Ishikawa (cell line): Measurements from ENCODE around the gene RAD54L2.

Experiments used
- CEBPB ChIP-seq: IDR thresholded peaks from 2 replicates; pipeline ENCODE4 v1.6.1; 2012
- EGR1 ChIP-seq: IDR thresholded peaks from 2 replicates; pipeline ENCODE4 v1.6.1; 2012
- EP300 ChIP-seq: IDR thresholded peaks from 2 replicates; pipeline ENCODE4 v1.6.1; 2012; ENCODE audit warnings: borderline replicate concordance
- FOXM1 ChIP-seq: IDR thresholded peaks from 2 replicates; pipeline ENCODE4 v1.6.1; 2012; ENCODE audit warnings: low read depth, borderline replicate concordance
- NFIC ChIP-seq: IDR thresholded peaks from 2 replicates; pipeline ENCODE4 v1.6.1; 2012
- RAD21 ChIP-seq: IDR thresholded peaks from 2 replicates; pipeline ENCODE4 v1.6.1; 2012; ENCODE audit warnings: low read depth
- TAF1 ChIP-seq: IDR thresholded peaks from 2 replicates; pipeline ENCODE4 v1.6.1; 2012; ENCODE audit warnings: low read depth, mild to moderate bottlenecking
- TCF12 ChIP-seq: IDR thresholded peaks from 2 replicates; pipeline ENCODE4 v1.6.1; 2012; ENCODE audit warnings: low read depth
- TEAD4 ChIP-seq: IDR thresholded peaks from 2 replicates; pipeline ENCODE4 v1.6.1; 2012
- YY1 ChIP-seq: IDR thresholded peaks from 2 replicates; pipeline ENCODE4 v1.6.1; 2012; ENCODE audit warnings: low read depth
- ZBTB7A ChIP-seq: IDR thresholded peaks from 2 replicates; pipeline ENCODE4 v1.6.1; 2012; ENCODE audit warnings: low read depth
- TF ChIP-seq, protein P1 (sequence below): IDR thresholded peaks from 2 replicates; pipeline ENCODE4 v1.6.1; 2012
- TF ChIP-seq, protein P2 (sequence below): IDR thresholded peaks from 2 replicates; pipeline ENCODE4 v1.6.1; 2012; ENCODE audit warnings: low read depth, mild to moderate bottlenecking

GRCh38 chr3:51502562-51502910, 36.0 kb upstream of the RAD54L2 start:
- no peak for TF ChIP-seq EP300
- no peak for TF ChIP-seq CEBPB
- TF ChIP-seq EGR1, result no peak
- TF ChIP-seq TAF1, result no peak
- TF ChIP-seq RAD21, result no peak
- no peak for TF ChIP-seq NFIC
- TF ChIP-seq TEAD4, result no peak
- TF ChIP-seq, protein P1, sequence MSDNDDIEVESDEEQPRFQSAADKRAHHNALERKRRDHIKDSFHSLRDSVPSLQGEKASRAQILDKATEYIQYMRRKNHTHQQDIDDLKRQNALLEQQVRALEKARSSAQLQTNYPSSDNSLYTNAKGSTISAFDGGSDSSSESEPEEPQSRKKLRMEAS, result no peak
- TF ChIP-seq, protein P2, sequence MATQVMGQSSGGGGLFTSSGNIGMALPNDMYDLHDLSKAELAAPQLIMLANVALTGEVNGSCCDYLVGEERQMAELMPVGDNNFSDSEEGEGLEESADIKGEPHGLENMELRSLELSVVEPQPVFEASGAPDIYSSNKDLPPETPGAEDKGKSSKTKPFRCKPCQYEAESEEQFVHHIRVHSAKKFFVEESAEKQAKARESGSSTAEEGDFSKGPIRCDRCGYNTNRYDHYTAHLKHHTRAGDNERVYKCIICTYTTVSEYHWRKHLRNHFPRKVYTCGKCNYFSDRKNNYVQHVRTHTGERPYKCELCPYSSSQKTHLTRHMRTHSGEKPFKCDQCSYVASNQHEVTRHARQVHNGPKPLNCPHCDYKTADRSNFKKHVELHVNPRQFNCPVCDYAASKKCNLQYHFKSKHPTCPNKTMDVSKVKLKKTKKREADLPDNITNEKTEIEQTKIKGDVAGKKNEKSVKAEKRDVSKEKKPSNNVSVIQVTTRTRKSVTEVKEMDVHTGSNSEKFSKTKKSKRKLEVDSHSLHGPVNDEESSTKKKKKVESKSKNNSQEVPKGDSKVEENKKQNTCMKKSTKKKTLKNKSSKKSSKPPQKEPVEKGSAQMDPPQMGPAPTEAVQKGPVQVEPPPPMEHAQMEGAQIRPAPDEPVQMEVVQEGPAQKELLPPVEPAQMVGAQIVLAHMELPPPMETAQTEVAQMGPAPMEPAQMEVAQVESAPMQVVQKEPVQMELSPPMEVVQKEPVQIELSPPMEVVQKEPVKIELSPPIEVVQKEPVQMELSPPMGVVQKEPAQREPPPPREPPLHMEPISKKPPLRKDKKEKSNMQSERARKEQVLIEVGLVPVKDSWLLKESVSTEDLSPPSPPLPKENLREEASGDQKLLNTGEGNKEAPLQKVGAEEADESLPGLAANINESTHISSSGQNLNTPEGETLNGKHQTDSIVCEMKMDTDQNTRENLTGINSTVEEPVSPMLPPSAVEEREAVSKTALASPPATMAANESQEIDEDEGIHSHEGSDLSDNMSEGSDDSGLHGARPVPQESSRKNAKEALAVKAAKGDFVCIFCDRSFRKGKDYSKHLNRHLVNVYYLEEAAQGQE, result no peak
- TF ChIP-seq YY1, result no peak
- no peak for TF ChIP-seq FOXM1
- no peak for TF ChIP-seq ZBTB7A
- no peak for TF ChIP-seq TCF12
